Measurements from ENCODE around the gene SIN3A. TPM values are rescaled to one million over a fixed set of nuclear protein-coding genes. Genes with fewer than 3 reads are reported as not detected.

SIN3A gene
- total RNA-seq, 1 donor from 2014 or later = 51.6 TPM

- no peak for ATAC-seq
- H3K27ac ChIP-seq = no peak overlapping the region
- no peak for TF ChIP-seq CTCF (IDR thresholded peaks at IDR 0.05)
- no peaks in the 10 kb centered on the region for H3K4me1 ChIP-seq
- no peak for DNase-seq
- intact Hi-C loops (cut with DNase I) = no loop called here
- no peaks in the 10 kb centered on the region for H3K9me3 ChIP-seq
- H3K27me3 ChIP-seq (ENCODE audit: low read depth) = no peaks in the 10 kb centered on the region
- no peak overlapping the region for H3K4me3 ChIP-seq
- H3K36me3 ChIP-seq = peaks cover 99% of the 10 kb centered on the region
Measured at GRCh38 chr15:75360391-75360790, 91.1 kb downstream of the SIN3A start.

GRCh38 chr15:75359537-75360250 lies 91.8 kb downstream of the SIN3A start:
- Histone ChIP-seq H3K36me3 (peaks cover 99% of the 10 kb centered on the region), H3K4me1 (no peaks in the 10 kb centered on the region), H3K9me3 (no peaks in the 10 kb centered on the region), H3K27me3 (ENCODE audit: low read depth) (no peaks in the 10 kb centered on the region), H3K4me3 (no peak overlapping the region), H3K27ac (no peak overlapping the region)
- no peak for DNase-seq
- intact Hi-C loops (cut with DNase I) = no loop called here
- no peak for TF ChIP-seq CTCF (IDR thresholded peaks at IDR 0.05)
- ATAC-seq = no peak

- peaks cover 97% of the 10 kb centered on the region for H3K36me3 ChIP-seq
- DNase-seq (peak; percentile 19), ATAC-seq (no peak)
- H3K9me3 ChIP-seq = no peaks in the 10 kb centered on the region
- no peaks in the 10 kb centered on the region for H3K27me3 ChIP-seq (ENCODE audit: low read depth)
- no peaks in the 10 kb centered on the region for H3K4me1 ChIP-seq
- H3K27ac ChIP-seq = no peak overlapping the region
- H3K4me3 ChIP-seq = no peak overlapping the region
- intact Hi-C loops (cut with DNase I) = no loop called here
- no peak for TF ChIP-seq CTCF (IDR thresholded peaks at IDR 0.05)
Measured at GRCh38 chr15:75358771-75359536, 92.5 kb downstream of the SIN3A start.

- intact Hi-C loops (cut with DNase I) = no loop called here
- Histone ChIP-seq H3K9me3 (no peaks in the 10 kb centered on the region), H3K27me3 (ENCODE audit: low read depth) (no peaks in the 10 kb centered on the region), H3K4me1 (no peaks in the 10 kb centered on the region), H3K27ac (no peak overlapping the region), H3K36me3 (peaks cover 88% of the 10 kb centered on the region), H3K4me3 (no peak overlapping the region)
- no peak for TF ChIP-seq CTCF (IDR thresholded peaks at IDR 0.05)
- ATAC-seq = no peak
- DNase-seq = peak; percentile 41
Measured at GRCh38 chr15:75357976-75358673, 93.4 kb downstream of the SIN3A start.

- DNase-seq (peak; percentile 44), ATAC-seq (no peak)
- Histone ChIP-seq H3K27me3 (ENCODE audit: low read depth) (no peaks in the 10 kb centered on the region), H3K4me3 (no peak overlapping the region), H3K27ac (no peak overlapping the region), H3K4me1 (no peaks in the 10 kb centered on the region), H3K9me3 (no peaks in the 10 kb centered on the region), H3K36me3 (peaks cover 72% of the 10 kb centered on the region)
- intact Hi-C loops (cut with DNase I) = no loop called here
- no peak for TF ChIP-seq CTCF (IDR thresholded peaks at IDR 0.05)
Measured at GRCh38 chr15:75356517-75356916, 95.0 kb downstream of the SIN3A start.

All from lower lobe of right lung (tissue), 2 donors.